ENCODE results near the gene TNPO3. TPM values are rescaled to one million over a fixed set of nuclear protein-coding genes. Genes with fewer than 3 reads are reported as not detected.

TNPO3 gene
- total RNA-seq, 2 experiments from 2014 or later: 55.1 to 71.7 TPM

- Histone ChIP-seq H2AFZ (ENCODE audit: low read length) (no peak overlapping the region), H3K9me2 (ENCODE audit: insufficient read depth, low read length) (no peaks in the 10 kb centered on the region), H3K9me3 (ENCODE audit: low read length) (no peaks in the 10 kb centered on the region), H3K4me1 (ENCODE audit: insufficient read depth, low read length, poor library complexity, severe bottlenecking) (peaks cover 67% of the 10 kb centered on the region), H3K36me3 (ENCODE audit: insufficient read depth, low read length) (peaks cover 85% of the 10 kb centered on the region), H3K27ac (ENCODE audit: low read depth, low read length, poor library complexity, severe bottlenecking) (peak overlapping the region; percentile 95), H3K4me3 (ENCODE audit: low read depth, low read length, poor library complexity, severe bottlenecking) (peak overlapping the region; percentile 48), H4K20me1 (ENCODE audit: insufficient read depth, low read length) (no peaks in the 10 kb centered on the region), H3K79me2 (ENCODE audit: insufficient read depth, low read depth, low read length) (peaks cover 70% of the 10 kb centered on the region), H3K4me2 (ENCODE audit: low read length) (peak overlapping the region; percentile 72)
- ChIA-PET POLR2A (interaction anchor here (0.5 to 3.0 kb wide), 21 partner anchors 9 to 406 kb away, joined by 3 to 45 read pairs (median 5); partner anchors contain the start of gene TNPO3), CTCF (ENCODE audit: unreplicated experiment) (no interaction called here)
- BruUV-seq (replicated peaks): no TSS peak
- peak; percentile 15 for DNase-seq (ENCODE audit: low spot score)
- intact Hi-C loops (cut with micrococcal nuclease; ENCODE audit: unreplicated experiment): no loop called here
- TF ChIP-seq, protein P1, sequence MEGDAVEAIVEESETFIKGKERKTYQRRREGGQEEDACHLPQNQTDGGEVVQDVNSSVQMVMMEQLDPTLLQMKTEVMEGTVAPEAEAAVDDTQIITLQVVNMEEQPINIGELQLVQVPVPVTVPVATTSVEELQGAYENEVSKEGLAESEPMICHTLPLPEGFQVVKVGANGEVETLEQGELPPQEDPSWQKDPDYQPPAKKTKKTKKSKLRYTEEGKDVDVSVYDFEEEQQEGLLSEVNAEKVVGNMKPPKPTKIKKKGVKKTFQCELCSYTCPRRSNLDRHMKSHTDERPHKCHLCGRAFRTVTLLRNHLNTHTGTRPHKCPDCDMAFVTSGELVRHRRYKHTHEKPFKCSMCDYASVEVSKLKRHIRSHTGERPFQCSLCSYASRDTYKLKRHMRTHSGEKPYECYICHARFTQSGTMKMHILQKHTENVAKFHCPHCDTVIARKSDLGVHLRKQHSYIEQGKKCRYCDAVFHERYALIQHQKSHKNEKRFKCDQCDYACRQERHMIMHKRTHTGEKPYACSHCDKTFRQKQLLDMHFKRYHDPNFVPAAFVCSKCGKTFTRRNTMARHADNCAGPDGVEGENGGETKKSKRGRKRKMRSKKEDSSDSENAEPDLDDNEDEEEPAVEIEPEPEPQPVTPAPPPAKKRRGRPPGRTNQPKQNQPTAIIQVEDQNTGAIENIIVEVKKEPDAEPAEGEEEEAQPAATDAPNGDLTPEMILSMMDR (conservative IDR thresholded peaks at IDR 0.05; ENCODE audit: low read length): no peak
- no peak for TF ChIP-seq EZH2phosphoT487 (IDR thresholded peaks at IDR 0.05; ENCODE audit: borderline replicate concordance, low read depth, low read length)
Measured at GRCh38 chr7:129010075-129010474, 44.8 kb downstream of the TNPO3 start.

- H3K4me1 ChIP-seq (ENCODE audit: insufficient read depth, low read length, poor library complexity, severe bottlenecking): peaks cover 67% of the 10 kb centered on the region
- H3K27ac ChIP-seq (ENCODE audit: low read depth, low read length, poor library complexity, severe bottlenecking): peak overlapping the region; percentile 95
- H4K20me1 ChIP-seq (ENCODE audit: insufficient read depth, low read length): no peaks in the 10 kb centered on the region
- intact Hi-C loops (cut with micrococcal nuclease; ENCODE audit: unreplicated experiment): loop anchor here (1.0 to 5.0 kb wide), 5 partner anchors 9 to 128 kb away; no protein-coding TSS in a partner anchor
- peak overlapping the region; percentile 48 for H3K4me3 ChIP-seq (ENCODE audit: low read depth, low read length, poor library complexity, severe bottlenecking)
- BruUV-seq (replicated peaks): no TSS peak
- no peaks in the 10 kb centered on the region for H3K9me3 ChIP-seq (ENCODE audit: low read length)
- peak; percentile 91 for DNase-seq (ENCODE audit: low spot score)
- no peak for TF ChIP-seq EZH2phosphoT487 (IDR thresholded peaks at IDR 0.05; ENCODE audit: borderline replicate concordance, low read depth, low read length)
- TF ChIP-seq, protein P1 (conservative IDR thresholded peaks at IDR 0.05; ENCODE audit: low read length): no peak
- H3K79me2 ChIP-seq (ENCODE audit: insufficient read depth, low read depth, low read length): peaks cover 70% of the 10 kb centered on the region
- POLR2A ChIA-PET: interaction anchor here (0.7 to 3.0 kb wide), 19 partner anchors 10 to 225 kb away, joined by 3 to 45 read pairs (median 5); partner anchors contain the start of gene TNPO3
- peak overlapping the region; percentile 72 for H3K4me2 ChIP-seq (ENCODE audit: low read length)
- H3K36me3 ChIP-seq (ENCODE audit: insufficient read depth, low read length): peaks cover 85% of the 10 kb centered on the region
- CTCF ChIA-PET (ENCODE audit: unreplicated experiment): no interaction called here
- H3K9me2 ChIP-seq (ENCODE audit: insufficient read depth, low read length): no peaks in the 10 kb centered on the region
- H2AFZ ChIP-seq (ENCODE audit: low read length): no peak overlapping the region
Measured at GRCh38 chr7:129009437-129009836, 45.5 kb downstream of the TNPO3 start.

- no TSS peak for BruUV-seq (replicated peaks)
- H3K4me1 ChIP-seq (ENCODE audit: insufficient read depth, low read length, poor library complexity, severe bottlenecking): peaks cover 67% of the 10 kb centered on the region
- H3K27ac ChIP-seq (ENCODE audit: low read depth, low read length, poor library complexity, severe bottlenecking): peak overlapping the region; percentile 95
- no peak for TF ChIP-seq EZH2phosphoT487 (IDR thresholded peaks at IDR 0.05; ENCODE audit: borderline replicate concordance, low read depth, low read length)
- TF ChIP-seq, protein P1 (conservative IDR thresholded peaks at IDR 0.05; ENCODE audit: low read length): no peak
- peak overlapping the region; percentile 48 for H3K4me3 ChIP-seq (ENCODE audit: low read depth, low read length, poor library complexity, severe bottlenecking)
- peaks cover 70% of the 10 kb centered on the region for H3K79me2 ChIP-seq (ENCODE audit: insufficient read depth, low read depth, low read length)
- H3K36me3 ChIP-seq (ENCODE audit: insufficient read depth, low read length): peaks cover 85% of the 10 kb centered on the region
- no peak overlapping the region for H2AFZ ChIP-seq (ENCODE audit: low read length)
- H4K20me1 ChIP-seq (ENCODE audit: insufficient read depth, low read length): no peaks in the 10 kb centered on the region
- H3K9me2 ChIP-seq (ENCODE audit: insufficient read depth, low read length): no peaks in the 10 kb centered on the region
- POLR2A ChIA-PET: interaction anchor here (0.9 to 3.0 kb wide), 17 partner anchors 10 to 225 kb away, joined by 3 to 45 read pairs (median 5); partner anchors contain the start of gene TNPO3
- peak overlapping the region; percentile 72 for H3K4me2 ChIP-seq (ENCODE audit: low read length)
- CTCF ChIA-PET (ENCODE audit: unreplicated experiment): no interaction called here
- peak; percentile 29 for DNase-seq (ENCODE audit: low spot score)
- no peaks in the 10 kb centered on the region for H3K9me3 ChIP-seq (ENCODE audit: low read length)
- intact Hi-C loops (cut with micrococcal nuclease; ENCODE audit: unreplicated experiment): loop anchor here (1.0 to 5.0 kb wide), 5 partner anchors 9 to 128 kb away; no protein-coding TSS in a partner anchor
Measured at GRCh38 chr7:129008645-129009414, 46.1 kb downstream of the TNPO3 start.
